Hepatocyte (in vitro differentiated cells): ENCODE measurements around the gene SLC6A8.

Source experiments
- EZH2 ChIP-seq: fragments of 200-600 bp; sonication (generic); IDR thresholded peaks from 2 replicates; pipeline ENCODE4 v1.6.1; 2016; ENCODE audit warnings: antibody characterized with exemption, mild to moderate bottlenecking, borderline replicate concordance
- TF ChIP-seq, protein P1 (sequence below): fragments of 200-600 bp; sonication (generic); IDR thresholded peaks from 2 replicates; pipeline ENCODE4 v1.5.1; 2016; ENCODE audit warnings: antibody characterized with exemption, mild to moderate bottlenecking; ENCODE audit not compliant: poor library complexity

DNA sequence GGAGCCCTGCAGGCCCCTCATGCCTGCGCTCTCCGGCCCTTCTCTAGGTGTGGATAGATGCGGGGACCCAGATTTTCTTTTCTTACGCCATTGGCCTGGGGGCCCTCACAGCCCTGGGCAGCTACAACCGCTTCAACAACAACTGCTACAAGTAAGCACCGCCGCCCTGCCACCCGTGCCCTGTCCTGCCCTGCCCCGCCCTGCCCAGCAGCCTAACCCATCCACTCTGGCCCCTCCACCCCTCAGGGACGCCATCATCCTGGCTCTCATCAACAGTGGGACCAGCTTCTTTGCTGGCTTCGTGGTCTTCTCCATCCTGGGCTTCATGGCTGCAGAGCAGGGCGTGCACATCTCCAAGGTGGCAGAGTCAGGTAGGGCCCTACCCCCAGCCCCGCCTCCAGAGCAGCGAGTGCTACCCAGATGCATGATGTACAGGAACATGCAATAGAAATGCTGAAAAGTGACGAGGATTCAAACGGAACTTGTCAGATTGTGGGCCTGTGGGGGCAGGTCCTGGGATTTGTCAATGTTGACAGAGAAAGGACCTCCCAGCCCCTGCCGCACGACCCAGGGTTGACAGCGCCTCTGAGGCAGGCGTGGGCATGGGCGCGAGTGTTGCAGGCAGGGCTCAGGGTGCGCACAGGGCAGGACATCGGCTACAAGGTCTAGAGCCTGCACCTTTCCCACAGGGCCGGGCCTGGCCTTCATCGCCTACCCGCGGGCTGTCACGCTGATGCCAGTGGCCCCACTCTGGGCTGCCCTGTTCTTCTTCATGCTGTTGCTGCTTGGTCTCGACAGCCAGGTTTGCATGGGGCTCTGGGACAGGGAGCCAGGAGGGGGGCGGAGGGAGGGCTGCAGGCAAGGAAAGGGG is 5.7 kb downstream of the SLC6A8 start:
- TF ChIP-seq, protein P1, sequence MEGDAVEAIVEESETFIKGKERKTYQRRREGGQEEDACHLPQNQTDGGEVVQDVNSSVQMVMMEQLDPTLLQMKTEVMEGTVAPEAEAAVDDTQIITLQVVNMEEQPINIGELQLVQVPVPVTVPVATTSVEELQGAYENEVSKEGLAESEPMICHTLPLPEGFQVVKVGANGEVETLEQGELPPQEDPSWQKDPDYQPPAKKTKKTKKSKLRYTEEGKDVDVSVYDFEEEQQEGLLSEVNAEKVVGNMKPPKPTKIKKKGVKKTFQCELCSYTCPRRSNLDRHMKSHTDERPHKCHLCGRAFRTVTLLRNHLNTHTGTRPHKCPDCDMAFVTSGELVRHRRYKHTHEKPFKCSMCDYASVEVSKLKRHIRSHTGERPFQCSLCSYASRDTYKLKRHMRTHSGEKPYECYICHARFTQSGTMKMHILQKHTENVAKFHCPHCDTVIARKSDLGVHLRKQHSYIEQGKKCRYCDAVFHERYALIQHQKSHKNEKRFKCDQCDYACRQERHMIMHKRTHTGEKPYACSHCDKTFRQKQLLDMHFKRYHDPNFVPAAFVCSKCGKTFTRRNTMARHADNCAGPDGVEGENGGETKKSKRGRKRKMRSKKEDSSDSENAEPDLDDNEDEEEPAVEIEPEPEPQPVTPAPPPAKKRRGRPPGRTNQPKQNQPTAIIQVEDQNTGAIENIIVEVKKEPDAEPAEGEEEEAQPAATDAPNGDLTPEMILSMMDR: no peak
- no peak for TF ChIP-seq EZH2
